ENCODE measurements around the gene SPTAN1. TPM values are rescaled to one million over a fixed set of nuclear protein-coding genes. Genes with fewer than 3 reads are reported as not detected.
"Not testable (repeated sequence)": the region's sequence is repeated elsewhere in the genome, so short reads cannot be mapped to it uniquely, and the experiment has no call there.

The SPTAN1 gene
- total RNA-seq, 1 donor from 2014 or later: 398 TPM

DNA sequence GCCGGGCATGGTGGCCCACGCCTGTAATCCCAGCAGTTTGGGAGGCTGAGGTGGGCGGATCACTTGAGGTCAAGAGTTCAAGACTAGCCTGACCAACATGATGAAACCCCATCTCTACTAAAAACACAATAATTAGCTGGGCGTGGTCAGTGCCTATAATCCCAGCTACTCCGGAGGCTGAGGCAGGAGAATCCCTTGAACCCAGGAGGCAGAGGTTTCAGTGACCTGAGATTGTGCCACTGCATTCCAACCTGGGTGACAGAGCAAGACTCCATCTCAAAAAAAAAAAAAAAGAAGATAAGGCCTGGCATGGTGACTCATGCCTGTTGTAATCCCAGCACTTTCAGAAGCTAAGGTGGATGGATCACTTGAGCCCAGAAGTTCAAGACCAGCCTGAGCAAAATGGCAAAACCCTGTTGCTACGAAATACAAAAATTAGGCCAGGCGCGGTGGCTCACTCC is 114.1 kb downstream of the SPTAN1 start:
- not testable (repeated sequence) for DNase-seq (ENCODE audit: low spot score)

DNA sequence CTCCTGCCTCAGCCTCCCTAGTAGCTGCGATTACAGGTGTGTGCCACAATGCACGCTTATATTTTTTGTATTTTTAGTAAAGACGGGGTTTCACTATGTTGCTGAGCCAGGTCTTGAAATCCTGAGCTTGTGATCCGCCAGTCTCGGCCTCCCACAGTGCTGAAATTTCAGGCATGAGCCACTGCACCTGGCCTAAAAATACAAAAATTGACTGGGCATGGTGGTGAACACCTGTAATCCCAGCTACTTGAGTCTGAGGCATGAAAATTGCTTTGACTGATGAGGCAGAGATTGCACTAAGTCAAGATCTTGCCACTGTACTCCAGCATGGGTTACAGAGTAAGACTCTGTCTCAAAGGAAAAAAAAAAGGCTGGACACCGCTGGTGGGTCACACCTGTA is 117.4 kb downstream of the SPTAN1 start:
- no peak for DNase-seq (ENCODE audit: low spot score)

DNA sequence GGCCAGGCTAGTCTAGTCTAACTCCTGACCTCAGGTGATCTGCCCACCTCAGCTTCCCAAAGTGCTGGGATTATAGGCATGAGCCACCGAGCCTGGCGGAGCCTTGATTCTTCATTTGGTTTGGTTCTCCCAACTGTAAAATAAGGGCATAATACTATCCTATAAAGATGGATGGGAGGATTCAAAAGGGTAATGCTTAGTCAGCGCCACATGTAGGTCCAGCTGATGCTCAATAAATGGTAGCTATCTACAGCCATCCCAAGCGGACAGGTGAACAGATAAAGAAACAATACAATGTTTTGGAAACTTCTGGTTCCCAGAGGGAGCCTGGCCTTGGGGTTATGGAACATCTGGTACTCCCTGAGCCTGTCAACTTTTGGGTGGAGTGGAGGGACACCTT is 123.0 kb downstream of the SPTAN1 start:
- DNase-seq (ENCODE audit: low spot score): no peak

DNA sequence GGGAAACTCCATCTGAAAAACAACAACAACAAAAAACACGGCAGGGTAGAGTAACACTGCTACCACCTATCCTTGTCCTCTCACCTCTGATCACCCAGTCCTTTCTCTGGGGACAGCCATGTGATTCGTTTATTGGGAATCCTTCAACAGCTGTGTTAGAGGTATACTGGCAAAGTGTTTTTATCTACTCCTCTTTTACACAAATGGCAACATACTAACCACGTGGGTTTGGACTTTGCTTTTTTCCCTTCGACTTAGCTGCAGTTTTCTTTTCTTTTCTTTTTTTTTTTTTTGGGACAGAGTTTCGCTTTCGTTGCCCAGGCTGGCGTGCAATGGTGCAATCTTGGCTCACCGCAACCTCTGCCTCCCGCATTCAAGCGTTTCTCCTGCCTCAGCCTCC is 125.4 kb downstream of the SPTAN1 start:
- no peak for DNase-seq (ENCODE audit: low spot score)

Other genes with a start within 250 kb of the SPTAN1 start
- gene TRUB2, start 230.1 kb upstream of the SPTAN1 start, total RNA-seq: 32.7 TPM
- 91.8 TPM for gene COQ4, start 229.7 kb upstream of the SPTAN1 start, total RNA-seq
- gene SLC27A4, start 212.1 kb upstream of the SPTAN1 start, total RNA-seq: 37.1 TPM
- gene URM1, start 181.2 kb upstream of the SPTAN1 start, total RNA-seq: 57.7 TPM
- 51.3 TPM for gene CERCAM, start 131.7 kb upstream of the SPTAN1 start, total RNA-seq
- gene ODF2, start 96.6 kb upstream of the SPTAN1 start, total RNA-seq: 24.0 TPM
- gene GLE1, start 47.9 kb upstream of the SPTAN1 start, total RNA-seq: 19.8 TPM
- gene DYNC2I2, start 104.3 kb downstream of the SPTAN1 start, total RNA-seq: 36.1 TPM
- gene SET, start 136.6 kb downstream of the SPTAN1 start, total RNA-seq: 390 TPM
- 11.1 TPM for gene PKN3, start 149.9 kb downstream of the SPTAN1 start, total RNA-seq
- gene ZDHHC12, start 171.5 kb downstream of the SPTAN1 start, total RNA-seq: 26.3 TPM
- gene ZER1, start 219.3 kb downstream of the SPTAN1 start, total RNA-seq: 46.6 TPM
- 33.6 TPM for gene TBC1D13, start 234.7 kb downstream of the SPTAN1 start, total RNA-seq